IPS-18c (cell line): ENCODE measurements around the gene TUT1.
"Not testable (repeated sequence)": the region's sequence is repeated elsewhere in the genome, so short reads cannot be mapped to it uniquely, and the experiment has no call there.

ENCODE experiments used
- H3K4me3 ChIP-seq: 2 replicates; pipeline ENCODE4 v1.7.0; 2013; ENCODE audit warnings: low read depth, mild to moderate bottlenecking, low read length, moderate library complexity; ENCODE audit not compliant: insufficient read depth
- H3K9me3 ChIP-seq: one replicate; pipeline ENCODE4 v1.6.1; 2013; ENCODE audit warnings: mild to moderate bottlenecking, low read length, moderate library complexity; ENCODE audit not compliant: control insufficient read depth, insufficient read depth

Gene TUT1

DNA sequence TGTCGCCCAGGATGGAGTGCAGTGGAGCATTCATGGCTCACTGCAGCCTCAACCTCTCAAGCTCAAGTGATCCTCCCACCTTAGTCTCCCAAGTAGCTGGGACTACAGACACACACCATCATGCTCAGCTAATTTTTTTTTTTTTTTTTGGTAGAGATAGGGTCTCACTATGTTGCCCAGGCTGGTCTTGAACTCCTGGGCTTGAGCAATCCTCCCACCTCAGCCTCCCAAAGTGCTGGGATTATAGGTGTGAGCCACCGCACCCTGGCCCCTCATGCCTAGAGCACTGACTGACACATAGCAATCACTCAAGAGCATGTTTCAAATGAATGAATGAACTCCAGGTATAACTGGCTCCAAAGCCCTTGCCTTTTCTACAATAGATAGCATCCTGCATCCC lies 40.8 kb downstream of the TUT1 start:
- not testable (repeated sequence) for H3K9me3 ChIP-seq, H3K4me3 ChIP-seq

DNA sequence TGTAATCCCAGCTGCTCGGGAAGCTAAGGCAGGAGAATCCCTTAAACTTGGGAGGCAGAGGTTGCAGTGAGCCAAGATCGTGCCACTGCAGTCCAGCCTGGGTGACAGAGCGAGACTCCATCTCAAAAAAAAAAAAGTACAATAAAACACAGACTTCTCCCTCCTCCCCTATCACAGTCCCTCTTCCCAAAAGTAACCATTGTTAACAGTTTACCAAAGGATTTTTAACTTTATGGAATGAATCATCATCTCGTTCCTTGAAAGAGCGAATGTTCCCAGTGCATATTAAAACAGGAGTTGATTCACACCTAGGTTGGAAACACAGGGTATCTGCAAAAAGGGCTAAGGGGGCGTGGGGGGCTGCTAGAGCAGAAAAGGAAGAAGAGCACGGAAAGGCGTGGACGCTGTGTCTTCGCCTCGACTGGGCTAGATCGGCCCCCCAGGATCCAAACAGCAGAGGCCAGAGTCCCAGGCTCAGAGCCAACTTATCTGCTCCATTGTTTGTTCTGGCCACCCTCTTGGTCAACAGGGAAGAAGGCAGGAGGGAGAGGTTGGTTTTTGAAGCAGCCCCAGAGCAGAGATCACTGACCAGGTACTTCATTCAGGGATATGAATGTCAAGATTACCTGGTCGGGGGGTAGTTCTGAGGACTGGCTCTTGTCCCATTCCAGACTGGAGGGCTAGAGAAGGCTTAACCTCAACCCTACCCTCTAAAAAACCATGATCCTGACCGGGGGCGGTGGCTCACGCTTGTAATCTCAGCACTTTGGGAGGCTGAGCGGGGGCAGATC lies 42.6 kb downstream of the TUT1 start:
- Histone ChIP-seq H3K9me3 (peaks cover 2% of the 10 kb centered on the region), H3K4me3 (no peak overlapping the region)

DNA sequence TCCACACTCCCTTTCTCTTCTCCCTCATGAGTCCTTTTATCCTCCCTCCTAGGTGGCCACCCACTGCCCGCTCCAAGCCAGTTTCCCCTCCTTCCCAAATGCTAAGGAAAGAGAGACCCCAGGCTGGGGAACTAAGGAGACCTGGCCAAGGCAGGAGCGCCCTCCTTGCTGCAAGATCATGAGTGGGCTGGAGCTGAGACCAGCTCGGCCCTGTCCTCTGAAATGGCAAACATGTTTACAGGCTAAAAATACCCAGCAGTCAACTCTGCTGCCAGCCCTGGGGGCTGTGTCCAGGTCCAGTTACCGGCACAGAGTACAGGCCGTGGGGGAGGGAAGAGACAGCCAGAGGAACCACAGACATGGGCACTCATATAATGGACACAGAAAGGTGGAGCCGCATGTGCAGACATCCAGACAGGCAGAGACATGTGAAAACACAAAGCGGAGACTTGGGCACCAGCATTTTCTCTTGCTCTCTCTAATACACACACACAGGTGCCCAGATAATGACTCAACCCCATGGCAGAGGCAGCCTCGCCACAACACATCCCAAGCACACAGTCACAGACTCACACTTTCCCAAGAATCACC lies 43.5 kb downstream of the TUT1 start:
- H3K9me3 ChIP-seq, result peaks cover 2% of the 10 kb centered on the region
- peak overlapping the region; percentile 84; the same call in 1 of the 2 replicates for H3K4me3 ChIP-seq

DNA sequence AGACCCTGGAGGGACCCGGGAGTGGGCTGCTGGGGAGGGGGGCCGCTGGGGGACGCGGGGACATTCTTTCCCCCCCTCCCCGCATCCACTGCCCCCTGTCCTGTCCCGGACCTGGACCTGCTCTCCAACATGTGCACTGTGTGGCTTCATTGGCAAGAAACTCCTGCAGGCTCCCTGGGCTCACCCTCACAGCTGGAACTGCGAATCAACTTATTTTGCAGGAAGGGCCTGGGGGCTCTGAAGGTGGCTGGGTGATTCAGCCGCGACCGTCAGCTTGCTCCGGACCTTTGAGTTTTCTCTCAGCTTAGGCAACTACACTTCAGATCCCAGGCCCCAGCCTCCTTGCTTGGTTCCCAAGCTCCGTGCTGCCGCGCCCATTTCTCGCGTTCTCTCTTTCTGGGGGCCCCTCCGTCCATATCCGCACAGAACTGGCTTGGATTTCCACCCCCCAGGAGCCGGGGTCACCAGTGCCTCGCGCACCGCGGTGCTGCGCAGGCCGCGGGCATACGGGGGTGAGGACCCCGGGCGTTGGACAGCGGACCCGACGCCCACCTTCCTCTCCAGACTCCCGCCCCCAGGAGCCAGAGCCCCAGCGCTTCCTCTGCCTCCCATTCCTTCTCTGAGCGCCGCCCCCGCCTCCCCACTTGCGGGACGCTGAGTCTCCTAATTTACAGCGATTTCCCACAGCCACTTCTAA lies 44.2 kb downstream of the TUT1 start:
- peaks cover 2% of the 10 kb centered on the region for H3K9me3 ChIP-seq
- peak overlapping the region; percentile 84 for H3K4me3 ChIP-seq

DNA sequence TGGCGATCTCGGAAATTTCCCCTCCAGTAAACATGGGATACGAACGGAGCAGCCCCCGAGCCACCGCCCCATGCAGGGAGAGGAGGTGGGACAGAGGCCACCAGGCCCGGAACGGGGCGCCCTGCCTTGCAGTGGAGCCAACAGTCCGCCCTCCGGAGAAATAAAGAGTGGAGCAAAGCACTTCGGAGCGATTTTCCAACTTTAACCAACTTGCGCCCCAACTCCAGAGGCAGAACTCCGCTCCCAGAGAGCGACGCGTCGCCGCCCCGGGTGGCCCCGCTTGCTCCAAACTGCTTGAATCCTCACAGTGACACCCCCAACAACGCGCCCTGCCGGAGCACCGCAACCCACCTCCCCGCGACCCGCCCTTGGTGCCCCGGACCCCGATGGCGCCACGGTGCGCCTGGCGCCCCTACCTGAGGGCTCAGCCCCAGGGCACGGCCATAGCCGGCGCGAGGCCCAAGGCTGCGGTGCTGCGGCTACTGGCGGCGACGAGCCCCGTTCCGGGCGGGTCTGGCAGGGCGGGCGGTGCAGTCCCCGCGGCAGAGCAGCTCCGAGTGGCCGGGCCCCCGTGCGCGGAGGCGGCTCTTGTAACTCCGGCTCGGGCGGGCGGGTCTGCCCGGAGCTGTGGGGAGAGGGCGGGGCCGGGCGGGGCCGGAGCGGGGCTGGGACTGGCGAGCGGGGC lies 44.9 kb downstream of the TUT1 start, which contains the start of gene AHNAK:
Gene AHNAK (minus strand): TSS at position 563 of the 685 bp plus-strand sequence. CDS start 10,708 bp downstream, outside the sequence.
- Histone ChIP-seq H3K9me3 (peaks cover 2% of the 10 kb centered on the region), H3K4me3 (peak within 1 kb of the TSS; percentile 84)

DNA sequence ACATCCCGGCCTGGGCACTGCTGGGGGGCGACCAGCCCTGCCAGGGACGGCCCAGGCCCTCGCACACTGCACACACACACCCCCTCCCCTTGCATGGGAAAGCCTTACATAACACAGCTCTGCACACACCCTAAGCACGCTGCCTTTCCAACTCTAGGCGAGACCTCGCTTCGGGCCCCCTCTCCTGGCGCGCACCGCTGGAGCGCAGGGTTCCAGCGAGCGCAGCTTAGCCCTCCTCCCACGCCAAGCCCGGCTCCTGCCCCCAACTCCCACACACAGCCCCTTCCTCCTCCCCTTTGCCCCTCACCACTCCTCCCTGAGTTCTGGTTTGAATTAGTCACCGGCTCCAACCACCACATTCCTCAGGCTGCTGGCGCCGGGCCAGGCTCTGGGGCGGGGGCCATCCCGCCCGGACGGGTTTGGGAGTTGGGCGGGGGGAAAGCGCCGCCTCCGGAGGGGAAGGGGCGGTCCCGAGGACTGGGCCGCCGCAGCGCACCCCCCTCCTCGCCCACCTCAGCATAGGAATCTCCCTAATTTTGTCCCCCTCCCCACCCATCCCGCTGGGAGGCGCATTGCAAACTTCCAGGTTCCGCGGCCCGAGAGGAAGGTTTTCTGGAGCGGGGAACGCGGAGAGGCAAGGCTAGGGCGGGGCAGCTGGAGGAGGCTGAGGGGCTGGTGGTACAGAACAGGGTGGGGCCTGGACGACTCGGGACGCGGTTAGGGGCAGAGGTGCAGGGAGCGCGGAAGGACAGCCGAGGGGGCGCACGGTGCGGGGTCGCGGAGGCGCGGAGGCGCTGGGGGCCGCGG lies 45.7 kb downstream of the TUT1 start:
- H3K4me3 ChIP-seq, result peak overlapping the region; percentile 84
- H3K9me3 ChIP-seq, result peaks cover 2% of the 10 kb centered on the region

DNA sequence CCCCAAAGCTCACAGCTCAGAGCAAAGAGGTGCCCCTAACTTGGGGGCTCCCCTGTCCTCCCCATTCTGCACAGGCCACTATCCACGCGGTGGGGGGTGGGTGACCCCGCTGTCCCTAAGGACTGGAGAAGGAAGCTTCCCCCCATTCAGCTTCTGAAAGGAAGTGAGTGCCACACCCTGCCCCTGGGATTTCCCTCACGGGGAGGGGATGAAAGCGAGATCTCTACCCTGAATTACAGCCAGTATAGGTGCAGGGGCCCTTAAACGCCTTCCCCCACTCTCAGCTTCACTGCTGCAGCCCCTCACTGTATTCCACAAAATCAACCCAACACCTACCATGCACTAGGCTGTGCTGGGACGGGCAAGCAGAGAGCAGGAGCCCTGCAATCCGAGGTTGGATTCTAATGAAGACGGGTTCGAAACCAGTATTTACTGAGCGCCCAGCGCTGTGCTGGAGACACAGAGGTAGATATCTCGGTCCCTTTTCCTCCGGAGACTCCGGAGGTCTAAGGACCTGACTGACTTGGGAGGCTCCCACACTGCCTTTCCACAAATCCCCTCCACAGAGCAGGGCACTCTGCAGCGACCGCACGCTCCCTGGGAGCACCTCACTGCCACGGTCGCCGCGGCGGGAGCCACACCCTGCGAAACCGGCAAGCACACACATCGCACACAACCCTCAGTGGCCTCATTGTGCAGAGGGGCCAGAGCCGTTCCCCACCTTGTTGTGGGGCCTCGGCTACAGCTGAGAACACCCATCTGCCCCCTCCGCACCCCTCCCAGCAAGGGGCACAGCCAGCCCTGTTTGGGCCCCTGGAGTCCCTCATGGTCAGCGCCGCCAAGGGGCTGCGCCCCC lies 46.5 kb downstream of the TUT1 start:
- peaks cover 2% of the 10 kb centered on the region for H3K9me3 ChIP-seq
- peak overlapping the region; percentile 84 for H3K4me3 ChIP-seq

DNA sequence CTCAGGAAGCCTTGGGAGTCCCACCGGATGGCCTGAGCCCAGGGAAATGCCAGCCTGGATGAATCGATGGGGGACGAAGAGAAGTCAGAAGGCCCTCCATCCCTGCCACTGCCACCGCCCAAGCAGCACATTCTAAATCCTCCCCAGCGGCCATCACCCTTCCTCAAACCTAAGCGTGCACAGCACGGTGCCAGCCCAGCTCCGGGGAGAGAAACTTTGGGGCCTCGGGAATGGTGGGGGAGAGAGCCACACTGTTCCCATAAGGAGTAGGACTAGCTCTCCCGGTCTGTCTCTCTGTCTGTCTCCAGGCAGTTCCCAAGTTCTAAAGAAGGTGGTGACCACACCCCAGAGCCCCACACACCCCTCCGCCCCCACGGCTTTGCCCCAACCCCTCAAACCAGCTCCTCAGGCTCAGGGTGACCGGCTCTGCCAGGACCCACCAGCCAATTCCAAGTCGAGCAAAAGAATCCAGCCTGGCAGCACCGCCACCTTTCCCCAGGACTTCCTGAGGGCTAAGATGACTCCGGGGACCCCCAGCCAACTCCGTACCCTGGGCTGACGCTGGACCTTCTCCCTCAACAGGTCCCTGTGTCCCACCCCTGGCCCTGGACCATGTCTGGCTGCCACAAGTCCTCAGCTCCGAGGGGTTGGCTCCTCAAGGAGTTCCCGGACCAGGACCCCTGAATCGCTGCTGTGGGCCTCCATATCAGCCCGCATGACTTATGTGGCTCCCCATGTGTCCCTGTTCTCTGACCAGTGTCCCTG lies 47.5 kb downstream of the TUT1 start:
- Histone ChIP-seq H3K4me3 (peak overlapping the region; percentile 84), H3K9me3 (peaks cover 2% of the 10 kb centered on the region)

DNA sequence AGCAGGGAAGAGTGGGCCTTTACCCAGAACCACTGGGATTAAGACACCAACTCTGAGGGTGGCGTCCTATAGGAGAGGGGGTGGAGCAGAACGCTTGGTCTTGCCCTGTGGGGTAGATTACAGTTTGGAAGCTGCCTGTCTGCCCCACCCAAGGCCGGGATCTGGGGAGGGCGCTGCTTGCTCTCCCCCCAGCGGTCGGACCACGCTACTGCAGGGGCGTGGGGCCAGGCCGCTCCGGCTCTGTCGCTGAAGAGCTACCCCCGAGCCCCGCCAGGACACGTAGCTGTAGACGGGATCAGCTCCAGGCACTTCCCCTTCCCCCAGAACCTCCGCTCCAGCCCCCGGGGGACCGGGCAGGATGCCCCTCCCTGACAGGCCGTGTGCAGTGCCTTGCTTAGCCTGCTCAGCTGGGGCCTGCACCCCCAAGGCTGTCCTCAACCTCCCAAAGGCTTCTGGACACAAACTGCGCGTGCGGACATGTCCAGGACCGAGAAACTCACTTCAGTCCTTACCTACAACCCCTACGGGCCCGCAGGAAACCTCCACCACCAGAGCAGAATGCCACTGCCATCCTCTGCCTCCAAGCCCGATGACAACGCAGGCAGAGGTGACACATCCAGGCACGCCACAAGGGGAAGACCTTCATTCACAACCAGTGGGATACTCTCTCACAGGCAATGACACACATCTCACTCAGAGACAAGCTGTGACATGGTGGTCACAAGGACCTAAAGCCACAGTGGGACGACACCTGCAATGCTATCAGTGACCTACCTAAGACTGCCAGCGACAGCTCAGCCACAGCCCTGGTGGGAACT lies 48.4 kb downstream of the TUT1 start:
- H3K9me3 ChIP-seq, result no peaks in the 10 kb centered on the region
- peak overlapping the region; percentile 43 for H3K4me3 ChIP-seq

DNA sequence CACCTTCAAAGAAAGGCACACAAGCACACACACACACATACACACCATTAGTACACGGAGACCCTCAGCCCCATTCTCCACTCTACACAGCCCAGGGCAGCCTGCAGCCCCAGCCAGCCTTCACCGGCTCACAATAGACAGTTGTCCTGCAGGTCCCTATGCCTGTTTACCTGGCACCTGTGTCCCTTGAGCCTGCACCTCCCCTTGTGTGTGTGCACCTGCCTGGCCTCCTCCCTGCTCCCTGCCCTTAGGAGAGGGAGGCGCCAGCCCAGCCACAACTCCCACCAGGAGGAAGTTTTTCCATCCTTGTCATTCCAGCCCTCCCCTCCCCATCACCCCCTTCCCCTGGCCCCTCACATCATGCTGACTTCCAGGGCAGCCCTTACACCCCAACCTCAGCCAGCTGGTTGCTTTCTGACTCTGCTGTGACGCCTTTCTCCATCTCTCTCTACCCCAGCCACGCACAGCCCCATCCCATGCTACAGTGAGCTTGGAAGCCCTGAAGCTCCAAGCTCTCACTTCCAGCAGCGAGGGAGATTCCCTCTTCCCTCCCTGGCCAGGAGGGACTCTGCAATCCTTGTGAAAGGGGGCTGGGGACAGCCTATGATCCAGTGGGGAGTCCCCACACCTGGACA lies 49.1 kb downstream of the TUT1 start:
- H3K9me3 ChIP-seq, result no peaks in the 10 kb centered on the region
- H3K4me3 ChIP-seq, result no peak overlapping the region

DNA sequence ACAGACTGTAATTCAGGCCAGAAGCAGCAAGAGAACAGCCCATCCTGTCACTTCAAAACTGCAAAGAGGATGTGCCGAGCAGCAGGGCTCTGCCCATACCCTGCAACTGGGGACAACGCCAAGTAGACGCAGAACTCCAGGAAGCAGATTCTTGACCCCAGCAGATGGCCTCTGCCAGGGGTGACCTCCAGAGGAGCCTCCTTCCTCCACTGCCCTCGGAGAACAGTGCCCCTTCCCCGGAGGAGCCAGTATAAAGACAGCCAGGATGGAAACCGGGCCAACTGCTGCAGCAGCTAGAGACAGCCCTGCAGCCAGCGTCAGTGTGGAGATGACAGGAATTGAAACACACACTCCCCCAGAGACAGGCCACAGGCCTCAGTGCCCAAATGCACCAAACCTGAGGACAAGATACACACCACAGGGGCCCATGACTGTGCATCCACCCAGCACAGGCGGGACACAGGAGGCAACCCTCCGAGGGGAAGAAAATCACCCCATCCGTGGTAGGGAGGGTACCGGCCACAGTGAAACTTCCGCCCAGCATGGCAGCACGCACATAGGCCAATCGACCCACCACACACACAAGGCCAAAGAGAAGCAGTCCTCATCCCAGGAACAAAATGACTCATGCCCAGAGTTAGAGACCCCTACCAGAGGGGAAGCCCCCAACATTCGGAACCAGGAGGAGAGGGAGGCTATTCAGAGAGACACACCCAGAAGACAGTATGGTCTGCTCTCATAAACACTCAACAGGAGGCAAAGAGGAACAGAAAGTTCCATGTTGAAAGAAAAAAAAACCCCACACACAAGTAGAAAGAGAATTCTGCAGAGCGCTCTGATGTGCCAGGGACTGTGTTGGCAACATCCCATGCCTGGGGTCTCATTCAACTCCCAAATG lies 50.3 kb downstream of the TUT1 start:
- Histone ChIP-seq H3K4me3 (no peak overlapping the region), H3K9me3 (no peaks in the 10 kb centered on the region)

DNA sequence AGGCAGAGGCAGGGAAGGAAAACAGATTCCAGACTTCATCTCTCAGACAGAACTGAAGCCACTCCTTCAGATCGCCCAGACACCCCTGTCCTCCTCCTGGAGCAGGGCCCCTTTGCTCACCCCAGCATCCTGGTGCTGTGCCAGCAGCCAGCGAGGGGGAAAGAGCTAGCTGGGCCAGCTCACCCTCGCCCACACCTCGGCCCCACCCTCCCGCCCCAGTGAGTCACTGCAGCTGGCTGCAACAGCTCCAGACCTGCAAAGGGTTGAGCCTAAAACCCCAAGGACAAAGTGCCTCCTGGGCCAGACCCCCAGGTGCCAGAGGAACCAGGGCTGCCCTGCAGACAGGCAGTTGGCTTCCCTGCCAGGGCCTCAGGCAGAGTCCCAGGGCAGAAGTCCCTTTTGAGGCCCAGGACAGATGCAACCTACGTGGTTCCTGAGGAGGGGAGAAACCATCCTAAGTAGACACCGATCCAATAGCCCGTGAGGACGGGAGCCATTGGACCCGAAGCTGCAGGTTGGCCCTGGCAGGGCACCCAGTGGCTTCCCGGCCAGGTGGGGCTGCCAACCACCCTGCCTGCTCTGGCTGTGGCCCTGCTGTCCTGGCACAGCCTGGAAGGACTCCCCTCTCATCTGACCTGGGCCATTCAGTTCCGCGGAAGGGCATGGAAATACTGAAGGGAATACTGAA lies 51.9 kb downstream of the TUT1 start:
- H3K4me3 ChIP-seq, result no peak overlapping the region
- no peaks in the 10 kb centered on the region for H3K9me3 ChIP-seq
